ENCODE measurements around the gene SCAMP2.
"Not testable (repeated sequence)": the region's sequence is repeated elsewhere in the genome, so short reads cannot be mapped to it uniquely, and the experiment has no call there.

Gene SCAMP2, protein sequence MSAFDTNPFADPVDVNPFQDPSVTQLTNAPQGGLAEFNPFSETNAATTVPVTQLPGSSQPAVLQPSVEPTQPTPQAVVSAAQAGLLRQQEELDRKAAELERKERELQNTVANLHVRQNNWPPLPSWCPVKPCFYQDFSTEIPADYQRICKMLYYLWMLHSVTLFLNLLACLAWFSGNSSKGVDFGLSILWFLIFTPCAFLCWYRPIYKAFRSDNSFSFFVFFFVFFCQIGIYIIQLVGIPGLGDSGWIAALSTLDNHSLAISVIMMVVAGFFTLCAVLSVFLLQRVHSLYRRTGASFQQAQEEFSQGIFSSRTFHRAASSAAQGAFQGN

DNA sequence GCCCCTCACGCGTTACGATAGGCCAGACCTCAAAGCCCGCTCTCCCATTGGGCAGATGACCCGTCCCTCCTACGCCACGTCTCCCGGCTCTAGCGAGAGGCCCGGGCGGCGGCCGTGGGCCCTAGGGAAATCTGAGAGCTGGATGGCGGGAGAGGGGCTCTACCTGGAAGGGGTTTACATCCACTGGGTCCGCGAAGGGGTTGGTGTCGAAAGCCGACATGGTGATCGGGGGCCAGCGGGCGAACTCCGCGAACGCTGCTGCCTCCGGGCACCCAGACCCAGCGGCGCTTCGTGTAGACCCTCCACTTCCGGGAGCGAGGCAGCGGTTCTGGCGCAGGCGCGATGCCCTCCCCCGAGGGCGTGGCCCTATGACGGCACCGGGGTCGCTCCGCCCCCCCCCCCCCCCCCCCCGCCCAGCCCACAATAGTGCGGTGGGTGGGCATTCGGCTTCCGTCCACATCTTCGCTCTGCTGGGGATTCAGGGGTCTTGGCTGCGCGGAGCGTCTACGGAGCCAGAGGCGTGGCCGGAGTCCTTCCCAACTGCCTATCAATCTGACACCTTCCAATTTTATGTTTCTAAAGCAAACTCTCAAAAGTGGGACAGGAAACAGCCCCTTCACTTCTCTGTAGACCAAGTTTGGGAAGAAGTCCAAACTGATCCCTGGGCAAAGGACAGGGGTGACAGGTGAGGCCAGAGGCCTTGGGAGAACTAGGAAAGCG, at the start of gene SCAMP2:
Gene SCAMP2, minus strand, starts transcription at position 330 of the 720 bp plus-strand sequence. Its CDS starts 110 bp downstream, at position 220.
- peak; percentile 98 for DNase-seq (ENCODE audit: low spot score)

DNA sequence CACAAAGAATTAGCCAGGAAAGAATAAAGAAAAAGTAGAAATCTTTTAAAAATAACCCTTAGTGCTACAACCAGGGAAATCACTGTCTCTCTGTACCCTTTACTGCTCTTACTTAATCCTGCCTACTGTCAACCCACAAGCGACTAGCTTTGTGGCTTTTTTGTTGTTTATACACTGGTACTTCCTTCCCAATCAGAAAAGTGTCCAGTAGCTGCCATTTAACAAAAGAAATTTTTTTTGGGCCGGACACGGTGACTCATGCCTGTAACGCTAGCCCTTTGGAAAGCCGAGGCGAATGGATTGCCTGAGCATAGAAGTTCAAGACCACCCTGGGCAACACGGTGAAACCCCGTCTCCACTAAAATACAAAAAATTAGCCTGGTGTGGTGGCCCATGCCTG, 47.3 kb upstream of the SCAMP2 start:
- no peak for DNase-seq (ENCODE audit: low spot score)

DNA sequence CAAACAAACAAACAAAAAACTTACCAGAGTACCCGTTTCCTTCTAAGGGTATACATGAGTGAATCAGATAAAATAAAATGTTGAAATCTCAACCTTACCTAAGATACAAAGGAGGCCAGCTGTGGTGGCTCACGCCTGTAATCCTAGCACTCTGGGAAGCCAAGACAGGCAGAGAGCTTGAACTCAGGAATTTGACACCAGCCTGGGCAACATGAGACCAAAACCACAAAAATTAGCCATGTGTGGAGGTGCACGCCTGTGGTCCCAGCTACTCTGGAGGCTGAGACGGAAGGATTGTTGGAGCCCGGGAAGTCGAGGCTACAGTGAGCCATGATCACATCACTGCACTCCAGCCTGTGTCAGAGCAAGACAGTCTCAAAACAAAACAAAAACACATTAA, 44.5 kb upstream of the SCAMP2 start:
- no peak for DNase-seq (ENCODE audit: low spot score)

DNA sequence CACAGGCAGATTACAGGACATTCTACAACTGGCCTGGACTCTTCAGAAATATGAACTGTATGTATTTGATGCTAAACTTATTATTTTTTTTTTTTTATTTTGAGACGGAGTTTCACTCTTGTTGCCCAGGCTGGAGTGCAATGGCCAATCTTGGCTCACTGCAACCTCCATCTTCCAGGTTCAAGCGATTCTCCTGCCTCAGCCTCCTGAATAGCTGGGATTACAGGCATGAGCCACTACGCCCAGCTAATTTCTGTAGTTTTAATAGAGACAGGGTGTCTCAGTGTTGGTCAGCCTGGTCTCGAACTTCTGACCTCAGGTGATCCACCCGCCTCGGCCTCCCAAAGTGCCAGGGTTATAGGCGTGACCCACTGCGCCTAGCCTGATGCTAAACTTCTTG, 40.6 kb upstream of the SCAMP2 start:
- DNase-seq (ENCODE audit: low spot score) = not testable (repeated sequence)

DNA sequence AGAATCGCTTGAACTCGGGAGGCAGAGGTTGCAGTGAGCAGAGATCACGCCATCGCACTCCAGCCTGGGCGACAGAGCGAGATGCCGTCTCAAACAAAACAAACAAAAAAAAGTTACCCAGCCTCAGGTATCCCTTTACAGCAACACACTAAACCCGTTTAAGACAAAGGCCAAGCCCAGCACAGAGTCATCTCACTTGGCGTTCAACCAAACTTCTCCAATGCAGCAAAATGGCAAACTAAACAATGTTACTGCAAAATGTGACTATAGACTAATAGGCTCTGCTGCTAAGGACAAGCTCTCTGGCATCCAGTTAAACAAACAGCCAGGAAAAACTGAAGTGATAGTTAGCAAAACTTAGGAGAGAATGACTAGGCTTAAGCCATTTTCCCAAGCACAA, 39.9 kb upstream of the SCAMP2 start:
- DNase-seq (ENCODE audit: low spot score) = no peak

DNA sequence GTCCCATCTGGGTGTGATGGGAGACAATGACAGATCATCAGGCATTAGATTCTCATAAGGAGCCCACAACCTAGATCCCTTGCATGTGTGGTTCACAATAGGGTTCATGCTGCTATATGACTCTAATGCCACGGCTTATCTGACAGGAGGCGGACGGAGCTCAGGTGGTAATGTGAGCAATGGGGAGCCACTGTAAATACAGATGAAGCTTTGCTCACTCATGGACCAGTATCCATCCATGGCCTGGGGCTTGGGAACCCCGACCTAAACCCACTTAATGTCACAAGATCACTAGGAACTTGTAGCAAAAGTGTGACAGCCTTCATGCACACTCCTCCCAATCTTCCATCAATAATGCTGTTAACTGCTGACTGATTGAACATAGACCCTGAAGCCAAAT, 35.5 kb upstream of the SCAMP2 start:
- DNase-seq (ENCODE audit: low spot score) = no peak

DNA sequence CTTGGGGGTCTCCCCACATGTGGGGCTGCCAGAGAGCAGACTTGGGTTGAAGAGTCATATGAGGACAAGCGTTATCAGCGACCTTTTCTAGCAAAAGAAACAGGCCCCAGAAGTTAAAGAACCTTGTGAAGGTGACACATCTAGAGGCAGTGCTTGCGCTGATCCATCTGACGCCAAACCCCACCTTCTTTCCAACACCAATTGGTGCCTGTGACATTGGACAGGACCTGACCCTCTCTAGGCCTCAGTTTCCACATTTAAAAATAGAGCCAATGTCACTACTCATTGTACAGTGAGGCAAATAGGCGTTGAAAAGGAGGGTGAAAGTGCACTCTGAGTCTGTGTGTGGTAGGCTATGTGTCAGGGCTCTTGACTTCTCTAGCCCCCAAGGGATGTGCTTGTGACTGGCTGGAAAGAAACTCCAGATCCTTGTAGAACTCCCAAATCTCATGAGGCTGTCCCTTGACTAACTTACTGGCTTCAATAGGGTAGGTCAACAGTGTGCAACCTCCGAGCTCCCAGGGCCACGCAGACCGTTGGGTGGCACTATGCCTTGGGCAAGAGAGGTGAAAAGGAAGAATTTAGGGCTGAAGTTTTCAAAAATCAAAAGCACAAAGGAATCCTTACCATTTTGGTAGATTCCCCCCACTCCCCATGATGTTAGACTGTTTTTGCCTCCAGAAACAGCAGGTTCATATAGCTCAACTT, 34.2 kb upstream of the SCAMP2 start:
- DNase-seq (ENCODE audit: low spot score) = no peak

DNA sequence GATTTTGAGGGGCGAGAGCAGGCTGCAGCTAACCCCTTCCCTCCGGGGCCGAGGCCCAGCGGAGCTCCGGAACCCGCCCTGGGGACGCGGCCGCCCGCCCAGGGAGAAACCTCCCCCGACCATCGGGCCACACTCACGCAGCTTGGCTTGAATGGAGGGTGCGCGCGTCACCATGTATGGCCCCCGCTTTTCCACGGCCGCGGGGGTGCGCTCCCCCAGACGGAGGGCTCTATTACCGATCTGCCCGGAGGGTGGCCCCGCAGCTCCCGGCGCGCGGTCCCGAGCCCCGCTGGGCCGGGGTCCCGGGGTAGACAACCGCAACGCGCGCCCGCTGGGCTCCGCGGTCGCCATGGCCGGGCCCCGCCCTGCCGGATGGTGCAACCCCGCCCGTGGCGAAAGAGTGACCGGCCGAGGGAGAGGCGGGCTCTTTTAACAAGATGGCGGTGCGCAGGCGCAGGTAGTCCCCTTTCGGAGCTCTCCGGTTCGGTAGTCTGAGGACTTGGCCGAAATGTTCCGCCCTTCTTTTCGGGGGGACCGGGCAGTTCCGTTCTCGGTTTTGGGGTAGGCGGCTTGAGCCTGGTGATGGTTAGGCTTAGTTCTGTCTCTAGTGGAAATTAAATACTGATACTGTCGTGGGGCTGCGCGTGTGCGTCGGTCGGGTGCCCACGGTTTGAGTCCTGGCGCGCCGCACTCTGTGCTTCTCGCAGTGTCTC, 33.4 kb upstream of the SCAMP2 start, which contains the start of gene FAM219B:
Gene FAM219B, minus strand, starts transcription at position 402 of the 713 bp plus-strand sequence. Its CDS starts 51 bp downstream, at position 351.
- DNase-seq (ENCODE audit: low spot score) = peak; percentile 94

DNA sequence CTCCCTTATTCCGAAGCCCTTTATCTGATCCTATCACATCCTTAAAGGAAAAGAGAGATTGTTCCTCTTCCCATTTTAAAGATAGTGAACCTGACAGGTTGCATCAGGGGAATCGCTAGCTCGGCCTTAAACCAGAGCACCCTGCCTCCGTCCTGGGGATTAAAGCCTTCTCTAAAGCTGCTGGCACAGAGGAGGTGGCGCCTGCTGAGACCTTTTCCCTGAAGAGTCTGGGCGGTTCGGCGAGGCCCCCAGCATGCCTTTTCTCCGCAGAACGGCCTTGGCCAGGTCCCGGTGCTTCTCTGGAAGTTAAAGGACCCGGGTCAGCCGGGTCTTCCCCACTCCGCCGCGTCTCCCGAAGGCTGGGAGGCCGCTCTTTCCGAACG, 32.9 kb upstream of the SCAMP2 start:
- no peak for DNase-seq (ENCODE audit: low spot score)

DNA sequence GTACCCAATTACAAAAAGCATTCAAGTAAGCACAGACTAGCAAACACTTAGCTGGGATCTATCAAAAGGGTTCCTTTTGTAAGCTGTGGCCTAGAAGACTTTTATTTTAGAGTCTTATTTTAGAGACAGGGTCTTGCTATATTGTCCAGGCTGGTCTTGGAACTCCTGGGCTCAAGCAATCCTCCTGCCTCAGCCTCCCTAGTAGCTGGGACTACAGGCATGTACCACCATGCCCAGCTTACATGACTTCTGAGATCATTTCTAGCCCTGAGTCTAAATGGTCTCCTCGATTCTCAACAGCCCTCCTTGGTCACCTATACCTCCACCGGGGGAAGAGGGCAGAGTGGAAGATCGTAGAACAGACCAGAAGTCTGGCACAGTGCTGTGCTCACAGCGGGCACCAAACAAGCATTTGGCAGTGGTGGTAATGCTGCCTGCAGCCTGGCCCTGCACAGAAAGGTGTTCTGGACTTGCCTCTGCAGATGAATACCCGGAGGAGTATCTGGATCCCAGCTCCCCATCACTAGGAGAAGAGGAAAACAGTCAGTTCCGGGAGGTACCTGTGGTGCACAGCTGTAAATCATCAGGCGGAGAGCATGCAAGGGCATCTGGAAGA, 31.1 kb upstream of the SCAMP2 start:
- no peak for DNase-seq (ENCODE audit: low spot score)

DNA sequence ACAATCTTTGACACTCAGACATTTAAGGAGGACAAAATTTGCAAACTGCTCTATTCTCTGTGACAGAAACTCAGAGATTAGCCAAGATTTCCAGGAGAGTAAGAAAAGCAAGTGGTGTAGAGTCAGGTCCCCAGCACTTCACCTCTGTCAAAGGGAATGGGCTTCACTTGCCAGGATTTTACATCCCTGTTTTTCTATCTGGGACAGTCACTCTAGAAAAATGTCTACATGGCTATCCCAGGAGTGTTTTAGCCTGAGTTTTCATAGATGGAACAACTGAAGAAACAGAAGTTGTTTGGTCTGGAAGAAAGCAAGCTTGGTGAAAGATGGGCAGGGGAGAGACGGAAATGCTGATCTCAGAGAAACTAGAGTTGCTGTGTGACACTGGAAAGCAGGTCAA, 30.5 kb upstream of the SCAMP2 start:
- no peak for DNase-seq (ENCODE audit: low spot score)

DNA sequence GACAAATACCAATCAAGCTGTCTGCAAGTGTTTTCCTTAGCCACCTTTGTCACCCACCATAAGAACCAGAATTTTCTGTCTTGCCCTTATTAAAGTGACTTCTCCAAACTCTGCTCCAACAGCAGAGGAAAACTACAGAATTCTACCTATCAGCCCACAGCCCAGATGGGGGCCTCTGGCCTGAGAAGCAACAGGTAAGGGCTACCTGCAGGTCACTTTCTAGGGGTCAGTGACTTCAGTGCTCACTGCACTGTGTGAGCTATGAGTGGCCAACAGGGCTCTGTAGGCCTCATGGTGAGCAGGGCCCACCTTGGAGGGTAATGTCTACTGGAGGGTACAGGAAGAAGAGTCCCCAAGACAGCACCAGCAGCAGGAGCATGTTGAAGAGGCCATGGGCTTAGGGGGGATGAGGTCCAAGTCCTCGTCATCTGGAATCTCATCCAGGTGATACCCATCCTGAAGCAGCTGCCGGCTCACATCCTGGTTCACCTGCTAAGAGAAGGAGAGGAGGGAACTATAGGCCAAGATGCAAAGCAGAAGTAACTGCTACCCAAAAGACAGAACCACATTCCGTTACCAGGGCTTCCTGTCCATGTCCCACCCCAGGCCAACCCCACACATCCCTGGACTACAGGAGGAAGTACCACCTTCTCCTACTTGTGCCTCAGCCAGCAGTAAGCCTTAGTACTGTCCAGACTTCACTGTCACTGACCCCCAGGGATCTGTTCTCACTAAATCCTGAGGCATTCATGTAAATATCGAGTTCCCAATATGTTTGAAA, 29.3 kb upstream of the SCAMP2 start:
- no peak for DNase-seq (ENCODE audit: low spot score)

DNA sequence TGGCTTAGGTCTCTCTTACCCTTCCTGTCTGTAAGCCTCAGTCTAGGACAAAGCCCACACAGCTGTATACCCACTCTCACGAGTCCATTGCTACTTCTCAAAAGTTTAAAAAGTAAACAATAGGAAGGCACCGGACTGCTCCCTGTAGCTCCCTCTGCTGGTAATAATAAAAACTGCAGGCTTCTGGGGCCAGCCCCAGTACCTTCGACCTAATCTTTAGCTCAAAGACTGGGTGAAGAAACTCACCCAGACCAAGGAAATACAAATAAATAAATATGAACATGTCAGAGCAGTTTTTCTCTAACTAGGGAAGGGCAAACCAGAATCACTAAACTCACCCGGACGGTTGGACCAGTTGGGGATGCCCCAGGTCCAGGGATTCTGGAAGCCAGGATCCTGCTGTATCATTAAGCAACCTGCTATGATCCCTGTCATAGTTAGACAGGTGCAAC, 28.5 kb upstream of the SCAMP2 start:
- peak; percentile 91 for DNase-seq (ENCODE audit: low spot score)

DNA sequence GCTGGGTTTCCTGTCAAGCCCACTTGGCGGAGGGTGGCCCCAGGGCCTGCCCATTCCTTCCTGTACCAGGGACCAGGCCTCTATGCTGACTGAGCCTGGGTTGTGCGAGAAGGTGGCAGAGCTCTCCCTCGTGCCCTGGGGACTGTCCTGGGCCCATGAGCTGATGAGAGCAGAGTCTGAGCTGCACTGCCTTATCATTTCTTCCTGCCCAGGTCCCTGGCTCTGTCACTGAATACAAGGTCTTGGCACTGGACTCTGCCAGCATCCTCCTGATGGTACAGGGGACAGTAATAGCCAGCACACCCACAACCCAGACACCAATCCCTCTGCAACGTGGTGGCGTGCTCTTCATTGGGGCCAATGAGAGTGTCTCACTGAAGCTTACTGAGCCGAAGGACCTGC, 24.1 kb upstream of the SCAMP2 start:
- no peak for DNase-seq (ENCODE audit: low spot score)

DNA sequence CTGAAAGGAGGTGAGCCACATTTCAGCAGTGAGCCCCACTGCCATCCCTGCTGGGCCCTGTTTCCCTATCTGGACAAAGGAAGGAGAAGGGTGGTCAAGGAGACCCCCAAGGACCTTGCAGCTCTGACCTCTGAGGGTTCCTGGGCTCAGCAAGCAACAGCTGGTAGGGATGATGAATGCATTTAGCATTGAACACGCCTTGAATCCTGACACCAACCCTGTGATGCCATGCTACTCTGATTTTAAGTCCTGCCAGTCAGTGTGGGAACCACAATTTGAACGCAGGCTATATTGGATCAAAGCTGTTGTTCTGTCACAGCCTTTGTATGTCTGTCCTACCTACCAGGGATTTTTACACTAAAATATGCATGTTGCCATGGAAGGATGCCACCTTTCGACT, 23.2 kb upstream of the SCAMP2 start:
- DNase-seq (ENCODE audit: low spot score) = no peak

DNA sequence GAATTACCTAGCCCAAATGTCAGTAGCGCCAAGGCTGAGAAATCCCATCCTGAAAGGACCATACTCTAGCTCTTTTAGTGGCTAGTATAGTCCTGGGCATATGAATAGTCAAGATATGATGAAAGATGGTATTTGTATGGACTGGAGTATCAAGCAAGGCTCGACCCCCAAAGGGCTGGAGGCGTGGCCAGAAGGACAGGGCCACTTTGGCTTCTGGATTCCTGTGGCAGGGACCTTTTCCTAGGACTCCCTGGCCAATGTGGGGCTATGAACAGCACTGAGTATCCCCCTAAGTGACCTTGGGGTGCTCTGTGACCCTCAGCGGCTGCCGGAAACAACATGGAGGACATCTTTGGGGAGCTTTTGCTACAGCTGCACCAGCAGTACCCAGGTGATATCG, 22.7 kb upstream of the SCAMP2 start:
- DNase-seq (ENCODE audit: low spot score) = no peak

DNA sequence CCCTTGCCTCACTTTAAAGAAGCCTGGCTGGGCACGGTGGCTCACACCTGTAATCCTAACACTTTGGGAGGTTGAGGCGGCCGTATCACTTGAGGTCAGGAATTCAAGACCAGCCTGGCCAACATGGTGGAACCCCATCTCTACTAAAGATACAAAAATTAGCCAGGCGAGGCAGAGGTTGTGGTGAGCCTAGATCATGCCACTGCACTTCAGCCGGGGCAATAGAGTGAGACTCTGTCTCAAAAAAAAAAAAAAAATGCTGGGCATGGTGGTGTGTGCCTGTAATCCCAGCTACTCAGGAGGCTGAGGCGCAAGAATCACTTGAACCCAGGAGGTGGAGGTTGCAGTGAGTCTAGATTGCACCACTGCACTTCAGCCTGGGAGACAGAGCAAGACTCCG, 21.2 kb upstream of the SCAMP2 start:
- DNase-seq (ENCODE audit: low spot score) = not testable (repeated sequence)

DNA sequence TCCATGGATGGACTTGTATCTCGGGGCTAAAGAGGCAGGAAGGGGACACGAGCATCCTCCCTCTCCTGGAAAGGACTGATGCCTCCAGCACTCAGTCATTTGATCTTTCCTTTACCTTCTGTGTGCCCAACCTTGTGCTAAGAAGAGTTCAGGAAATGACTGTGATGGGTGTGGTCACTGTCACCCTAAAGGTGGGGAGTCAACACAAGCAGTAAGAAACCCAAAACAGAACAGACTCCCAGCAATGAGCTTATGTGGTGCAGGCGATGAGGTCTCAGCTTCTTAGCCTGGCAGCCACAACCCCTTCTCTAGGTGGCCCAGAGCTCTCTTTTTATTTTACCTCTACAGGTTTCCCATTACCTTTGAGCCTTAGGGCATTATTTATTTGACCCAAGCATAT, 20.5 kb upstream of the SCAMP2 start:
- no peak for DNase-seq (ENCODE audit: low spot score)

DNA sequence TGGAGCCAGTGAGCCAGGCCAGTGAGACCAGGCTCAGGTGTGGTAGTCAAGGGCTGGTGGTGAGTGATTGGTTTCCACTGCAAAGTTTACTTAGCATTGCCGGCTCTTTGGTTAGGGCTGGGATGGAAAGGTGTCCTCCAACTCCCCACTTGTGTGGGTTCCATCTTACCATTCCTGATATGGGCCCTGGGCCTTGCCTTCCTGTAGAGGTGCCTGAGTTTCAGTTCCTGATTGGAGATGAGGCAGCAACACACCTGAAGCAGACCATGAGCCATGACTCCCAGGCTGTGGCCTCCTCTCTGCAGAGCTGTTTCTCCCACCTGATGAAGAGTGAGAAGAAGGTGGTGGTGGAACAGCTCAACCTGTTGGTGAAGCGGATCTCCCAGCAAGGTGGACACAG, 19.8 kb upstream of the SCAMP2 start:
- no peak for DNase-seq (ENCODE audit: low spot score)

DNA sequence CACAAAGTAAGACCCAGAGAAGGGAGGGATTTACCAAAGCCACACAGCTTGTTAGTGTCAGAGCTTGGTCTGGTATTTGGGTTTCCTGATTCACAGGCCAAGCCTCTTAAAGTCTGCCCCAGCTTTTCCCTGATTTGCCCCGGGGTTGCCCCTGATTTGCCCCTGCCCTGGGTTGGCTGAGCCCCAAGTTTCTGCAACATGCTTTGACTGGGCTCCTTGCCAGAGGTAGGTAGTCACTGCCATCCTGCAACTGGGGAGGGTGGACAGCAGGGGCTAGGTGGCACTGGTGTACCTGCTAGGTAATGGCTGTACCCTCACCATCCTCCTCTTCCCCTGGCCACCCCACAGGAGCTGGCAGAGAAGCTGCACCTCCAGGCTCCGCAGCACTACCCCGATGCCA, 19.1 kb upstream of the SCAMP2 start:
- DNase-seq (ENCODE audit: low spot score) = no peak

DNA sequence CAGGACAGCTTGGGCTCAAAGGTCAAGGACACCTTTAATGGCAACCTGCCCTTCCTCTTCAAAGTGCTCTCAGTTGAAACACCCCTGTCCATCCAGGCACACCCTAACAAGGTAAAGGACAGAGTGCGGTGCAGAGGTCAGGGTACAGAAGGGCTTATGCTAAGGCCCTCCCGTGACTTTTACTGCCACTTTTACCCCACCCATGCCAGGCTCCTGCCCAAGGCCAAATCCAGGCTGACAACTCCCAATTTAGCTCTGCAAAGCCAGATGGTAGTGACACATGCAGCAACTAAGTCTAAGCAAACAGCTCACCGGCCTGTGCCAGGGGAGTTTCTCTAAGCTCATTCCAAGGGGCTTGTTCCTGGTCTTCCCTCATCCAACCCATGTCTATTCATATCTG, 18.3 kb upstream of the SCAMP2 start:
- DNase-seq (ENCODE audit: low spot score) = no peak
